ENCODE results near the gene DUOX2.

DUOX2 gene

GRCh38 chr15:45101749-45102148 lies 12.2 kb downstream of the DUOX2 start:
- ChIA-PET CTCF (no interaction called here), POLR2A (no interaction called here)
- Histone ChIP-seq H3K9me3 (ENCODE audit: control extremely low read depth in 1 of 5, control insufficient read depth in 4 of 5, insufficient read depth in 2 of 5, low read depth in 1 of 5, low read length in 4 of 5) (no peaks in the 10 kb centered on the region), H3K4me3 (ENCODE audit: control insufficient read depth in 1 of 7, extremely low read depth in 1 of 7, insufficient read depth in 4 of 7, low read depth in 2 of 7, low read length in 6 of 7) (no peak overlapping the region), H3K4me1 (ENCODE audit: control extremely low read depth in 1 of 4, control insufficient read depth in 4 of 4, insufficient read depth in 4 of 4, low read length in 3 of 4) (no peaks in the 10 kb centered on the region), H3K36me3 (ENCODE audit: control insufficient read depth in 4 of 4, insufficient read depth in 4 of 4, low read length in 3 of 4) (no peaks in the 10 kb centered on the region), H3K27ac (ENCODE audit: insufficient read depth in 1 of 2, low read depth in 1 of 2, low read length in 2 of 2, poor library complexity in 1 of 2, severe bottlenecking in 2 of 2) (no peak overlapping the region), H3K27me3 (replicated peaks in 2 of 5; ENCODE audit: control insufficient read depth in 4 of 5, insufficient read depth in 5 of 5, low read length in 4 of 5) (peaks cover 0 to 12% (median 3%) of the 10 kb centered on the region in 5 experiments)
- WGBS (ENCODE audit: insufficient coverage), result 95% methylated on average over 11 of the region's 12 CpGs
- DNase-seq, result no peak

- Histone ChIP-seq H3K9me3 (ENCODE audit: control extremely low read depth in 1 of 5, control insufficient read depth in 4 of 5, insufficient read depth in 2 of 5, low read depth in 1 of 5, low read length in 4 of 5) (no peaks in the 10 kb centered on the region), H3K4me1 (ENCODE audit: control extremely low read depth in 1 of 4, control insufficient read depth in 4 of 4, insufficient read depth in 4 of 4, low read length in 3 of 4) (no peaks in the 10 kb centered on the region), H3K36me3 (ENCODE audit: control insufficient read depth in 4 of 4, insufficient read depth in 4 of 4, low read length in 3 of 4) (no peaks in the 10 kb centered on the region), H3K27ac (ENCODE audit: insufficient read depth in 1 of 2, low read depth in 1 of 2, low read length in 2 of 2, poor library complexity in 1 of 2, severe bottlenecking in 2 of 2) (no peak overlapping the region), H3K27me3 (replicated peaks in 2 of 5; ENCODE audit: control insufficient read depth in 4 of 5, insufficient read depth in 5 of 5, low read length in 4 of 5) (peaks cover 0 to 7% (median 1%) of the 10 kb centered on the region in 5 experiments), H3K4me3 (ENCODE audit: control insufficient read depth in 1 of 7, extremely low read depth in 1 of 7, insufficient read depth in 4 of 7, low read depth in 2 of 7, low read length in 6 of 7) (no peak overlapping the region)
- DNase-seq, result no peak
- ChIA-PET POLR2A (no interaction called here), CTCF (no interaction called here)
- WGBS (ENCODE audit: insufficient coverage), result 71% methylated on average over 3 of the region's 7 CpGs
Observed at GRCh38 chr15:45100884-45101625, 12.9 kb downstream of the DUOX2 start.

GRCh38 chr15:45099549-45100165 lies 14.3 kb downstream of the DUOX2 start:
- Histone ChIP-seq H3K36me3 (ENCODE audit: control insufficient read depth in 4 of 4, insufficient read depth in 4 of 4, low read length in 3 of 4) (no peaks in the 10 kb centered on the region), H3K4me3 (ENCODE audit: control insufficient read depth in 1 of 7, extremely low read depth in 1 of 7, insufficient read depth in 4 of 7, low read depth in 2 of 7, low read length in 6 of 7) (no peak overlapping the region), H3K27ac (ENCODE audit: insufficient read depth in 1 of 2, low read depth in 1 of 2, low read length in 2 of 2, poor library complexity in 1 of 2, severe bottlenecking in 2 of 2) (no peak overlapping the region), H3K9me3 (ENCODE audit: control extremely low read depth in 1 of 5, control insufficient read depth in 4 of 5, insufficient read depth in 2 of 5, low read depth in 1 of 5, low read length in 4 of 5) (no peaks in the 10 kb centered on the region), H3K4me1 (ENCODE audit: control extremely low read depth in 1 of 4, control insufficient read depth in 4 of 4, insufficient read depth in 4 of 4, low read length in 3 of 4) (no peaks in the 10 kb centered on the region), H3K27me3 (replicated peaks in 2 of 5; ENCODE audit: control insufficient read depth in 4 of 5, insufficient read depth in 5 of 5, low read length in 4 of 5) (peaks cover 0 to 5% (median 0%) of the 10 kb centered on the region in 5 experiments)
- DNase-seq, result no peak
- POLR2A ChIA-PET, result no interaction called here
- CTCF ChIA-PET, result no interaction called here
- 89% methylated on average over 23 of the region's 23 CpGs for WGBS (ENCODE audit: insufficient coverage)

- Histone ChIP-seq H3K36me3 (ENCODE audit: control insufficient read depth in 4 of 4, insufficient read depth in 4 of 4, low read length in 3 of 4) (no peaks in the 10 kb centered on the region), H3K4me1 (ENCODE audit: control extremely low read depth in 1 of 4, control insufficient read depth in 4 of 4, insufficient read depth in 4 of 4, low read length in 3 of 4) (no peaks in the 10 kb centered on the region), H3K27me3 (replicated peaks in 2 of 5; ENCODE audit: control insufficient read depth in 4 of 5, insufficient read depth in 5 of 5, low read length in 4 of 5) (peaks cover 0 to 5% (median 0%) of the 10 kb centered on the region in 5 experiments), H3K4me3 (ENCODE audit: control insufficient read depth in 1 of 7, extremely low read depth in 1 of 7, insufficient read depth in 4 of 7, low read depth in 2 of 7, low read length in 6 of 7) (no peak overlapping the region), H3K9me3 (ENCODE audit: control extremely low read depth in 1 of 5, control insufficient read depth in 4 of 5, insufficient read depth in 2 of 5, low read depth in 1 of 5, low read length in 4 of 5) (no peaks in the 10 kb centered on the region), H3K27ac (ENCODE audit: insufficient read depth in 1 of 2, low read depth in 1 of 2, low read length in 2 of 2, poor library complexity in 1 of 2, severe bottlenecking in 2 of 2) (no peak overlapping the region)
- POLR2A ChIA-PET, result interaction anchor here (0.6 kb wide), 1 partner anchor 113 kb away, joined by 3 read pairs; no protein-coding TSS in a partner anchor
- CTCF ChIA-PET, result interaction anchor here (1.4 to 3.5 kb wide), 2 partner anchors 12 to 21 kb away, joined by 3 to 10 read pairs; no protein-coding TSS in a partner anchor
- WGBS (ENCODE audit: insufficient coverage), result 98% methylated on average over 6 of the region's 7 CpGs
- DNase-seq, result no peak
Observed at GRCh38 chr15:45097466-45097865, 16.5 kb downstream of the DUOX2 start.

GRCh38 chr15:45095661-45096060 lies 18.3 kb downstream of the DUOX2 start:
- Histone ChIP-seq H3K9me3 (ENCODE audit: control extremely low read depth in 1 of 5, control insufficient read depth in 4 of 5, insufficient read depth in 2 of 5, low read depth in 1 of 5, low read length in 4 of 5) (no peaks in the 10 kb centered on the region), H3K27ac (ENCODE audit: insufficient read depth in 1 of 2, low read depth in 1 of 2, low read length in 2 of 2, poor library complexity in 1 of 2, severe bottlenecking in 2 of 2) (no peak overlapping the region), H3K4me3 (ENCODE audit: control insufficient read depth in 1 of 7, extremely low read depth in 1 of 7, insufficient read depth in 4 of 7, low read depth in 2 of 7, low read length in 6 of 7) (no peak overlapping the region), H3K4me1 (ENCODE audit: control extremely low read depth in 1 of 4, control insufficient read depth in 4 of 4, insufficient read depth in 4 of 4, low read length in 3 of 4) (no peaks in the 10 kb centered on the region), H3K27me3 (replicated peaks in 2 of 5; ENCODE audit: control insufficient read depth in 4 of 5, insufficient read depth in 5 of 5, low read length in 4 of 5) (peaks cover 0 to 4% (median 3%) of the 10 kb centered on the region in 5 experiments), H3K36me3 (ENCODE audit: control insufficient read depth in 4 of 4, insufficient read depth in 4 of 4, low read length in 3 of 4) (no peaks in the 10 kb centered on the region)
- WGBS (ENCODE audit: insufficient coverage), result 97% methylated on average over 11 of the region's 11 CpGs
- DNase-seq, result no peak
- POLR2A ChIA-PET, result no interaction called here
- CTCF ChIA-PET, result interaction anchor here (3.5 kb wide), 1 partner anchor 23 kb away, joined by 10 read pairs; no protein-coding TSS in a partner anchor

- DNase-seq, result no peak
- Histone ChIP-seq H3K4me1 (ENCODE audit: control extremely low read depth in 1 of 4, control insufficient read depth in 4 of 4, insufficient read depth in 4 of 4, low read length in 3 of 4) (no peaks in the 10 kb centered on the region), H3K9me3 (ENCODE audit: control extremely low read depth in 1 of 5, control insufficient read depth in 4 of 5, insufficient read depth in 2 of 5, low read depth in 1 of 5, low read length in 4 of 5) (no peaks in the 10 kb centered on the region), H3K27me3 (replicated peaks in 2 of 5; ENCODE audit: control insufficient read depth in 4 of 5, insufficient read depth in 5 of 5, low read length in 4 of 5) (peaks cover 0 to 4% (median 0%) of the 10 kb centered on the region in 5 experiments), H3K4me3 (ENCODE audit: control insufficient read depth in 1 of 7, extremely low read depth in 1 of 7, insufficient read depth in 4 of 7, low read depth in 2 of 7, low read length in 6 of 7) (no peak overlapping the region), H3K36me3 (ENCODE audit: control insufficient read depth in 4 of 4, insufficient read depth in 4 of 4, low read length in 3 of 4) (no peaks in the 10 kb centered on the region), H3K27ac (ENCODE audit: insufficient read depth in 1 of 2, low read depth in 1 of 2, low read length in 2 of 2, poor library complexity in 1 of 2, severe bottlenecking in 2 of 2) (no peak overlapping the region)
- ChIA-PET POLR2A (no interaction called here), CTCF (no interaction called here)
- 93% methylated on average over 9 of the region's 9 CpGs for WGBS (ENCODE audit: insufficient coverage)
Observed at GRCh38 chr15:45094358-45094730, 19.6 kb downstream of the DUOX2 start.

GRCh38 chr15:45093622-45094357 lies 20.2 kb downstream of the DUOX2 start:
- DNase-seq, result no peak
- WGBS (ENCODE audit: insufficient coverage), result 96% methylated on average over 6 of the region's 11 CpGs
- H3K9me3 ChIP-seq (ENCODE audit: control extremely low read depth in 1 of 5, control insufficient read depth in 4 of 5, insufficient read depth in 2 of 5, low read depth in 1 of 5, low read length in 4 of 5), result no peaks in the 10 kb centered on the region
- ChIA-PET CTCF (interaction anchor here (1.2 kb wide), 1 partner anchor 12 kb away, joined by 3 read pairs; no protein-coding TSS in a partner anchor), POLR2A (no interaction called here)
- H3K36me3 ChIP-seq (ENCODE audit: control insufficient read depth in 4 of 4, insufficient read depth in 4 of 4, low read length in 3 of 4), result no peaks in the 10 kb centered on the region
- H3K27ac ChIP-seq (ENCODE audit: insufficient read depth in 1 of 2, low read depth in 1 of 2, low read length in 2 of 2, poor library complexity in 1 of 2, severe bottlenecking in 2 of 2), result no peak overlapping the region
- no peaks in the 10 kb centered on the region for H3K4me1 ChIP-seq (ENCODE audit: control extremely low read depth in 1 of 4, control insufficient read depth in 4 of 4, insufficient read depth in 4 of 4, low read length in 3 of 4)
- H3K27me3 ChIP-seq (replicated peaks in 2 of 5; ENCODE audit: control insufficient read depth in 4 of 5, insufficient read depth in 5 of 5, low read length in 4 of 5), result peaks cover 0 to 7% (median 0%) of the 10 kb centered on the region in 5 experiments
- H3K4me3 ChIP-seq (ENCODE audit: control insufficient read depth in 1 of 7, extremely low read depth in 1 of 7, insufficient read depth in 4 of 7, low read depth in 2 of 7, low read length in 6 of 7), result no peak overlapping the region

Measured in common myeloid progenitor, CD34-positive (primary cell).